GM18951 (cell line): Measurements from ENCODE around the gene EFCAB7.

ENCODE experiments used
- POLR2A ChIP-seq: IDR thresholded peaks from 4 replicates; pipeline ENCODE4 v1.6.1; 2011; ENCODE audit warnings: mild to moderate bottlenecking; ENCODE audit not compliant: insufficient read length, insufficient read depth; ENCODE audit errors: extremely low read depth
- in situ Hi-C: fragments of 300-500 bp; cut with MboI; formaldehyde crosslinking; loops from one replicate; pipeline ENCODE4 v1.12.0; 2022; ENCODE audit warnings: low sequenced_read_pairs, mixed read lengths, inconsistent platforms; ENCODE audit not compliant: unreplicated experiment

EFCAB7 gene

DNA sequence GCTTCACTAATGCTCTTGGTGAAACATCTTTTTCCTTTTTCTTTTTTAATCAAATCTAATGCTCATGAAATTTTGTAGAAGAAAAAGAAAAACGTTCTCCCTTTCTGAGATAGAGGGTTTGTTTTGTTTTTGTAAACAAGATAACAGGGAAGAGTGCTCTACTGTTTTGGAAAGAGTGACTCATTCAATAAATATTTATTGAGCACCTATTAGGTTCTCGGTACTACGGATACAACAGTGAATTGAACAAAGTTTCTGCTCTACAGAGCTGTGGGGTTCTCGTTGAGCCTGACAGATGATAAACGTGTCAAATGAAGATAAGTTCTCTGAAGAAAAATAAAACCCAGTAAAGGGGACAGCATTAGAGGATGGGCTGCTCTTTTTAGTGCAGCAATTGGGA, 76.9 kb downstream of the EFCAB7 start:
- TF ChIP-seq POLR2A: no peak
- in situ Hi-C loops: no loop called here

DNA sequence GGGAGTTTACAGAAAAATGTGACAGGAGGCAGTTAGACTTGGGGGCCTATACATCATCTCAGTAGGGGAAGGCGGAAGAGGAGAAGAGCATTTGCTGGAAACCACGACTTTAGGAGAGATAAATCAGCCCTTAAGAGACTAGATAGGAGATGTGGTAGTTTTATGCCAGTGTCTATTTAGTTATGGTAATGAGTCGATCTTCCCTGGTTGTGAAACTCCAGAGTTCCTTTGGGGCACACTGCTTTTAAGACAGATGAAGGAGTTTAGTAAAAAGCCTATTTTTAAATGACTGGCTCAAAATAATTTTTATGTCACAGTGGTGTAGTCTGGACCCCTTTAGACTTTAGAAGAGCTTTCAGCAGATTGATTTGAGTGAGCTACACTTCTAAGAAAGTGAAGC, 77.7 kb downstream of the EFCAB7 start:
- in situ Hi-C loops: no loop called here
- TF ChIP-seq POLR2A: no peak

DNA sequence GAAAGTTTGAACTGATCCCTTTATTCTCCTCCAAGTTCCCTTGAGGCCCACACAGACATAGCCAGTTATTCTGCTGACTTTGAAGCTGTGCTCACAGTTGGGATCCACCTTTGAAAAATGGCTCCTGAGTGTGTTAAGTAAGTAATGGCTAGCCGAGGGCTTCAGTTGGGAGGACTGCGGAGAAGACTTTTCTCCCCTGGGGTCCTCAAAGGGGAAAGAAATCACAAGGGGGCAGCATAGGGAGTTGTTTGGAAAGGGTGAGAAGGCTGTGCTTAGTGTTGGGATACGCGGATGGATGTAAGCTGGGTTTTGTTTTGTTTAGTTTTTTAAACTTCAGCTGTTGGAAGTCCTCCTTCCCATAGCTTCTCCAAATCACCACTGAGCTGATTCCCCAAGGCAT, 78.1 kb downstream of the EFCAB7 start:
- in situ Hi-C loops: no loop called here

DNA sequence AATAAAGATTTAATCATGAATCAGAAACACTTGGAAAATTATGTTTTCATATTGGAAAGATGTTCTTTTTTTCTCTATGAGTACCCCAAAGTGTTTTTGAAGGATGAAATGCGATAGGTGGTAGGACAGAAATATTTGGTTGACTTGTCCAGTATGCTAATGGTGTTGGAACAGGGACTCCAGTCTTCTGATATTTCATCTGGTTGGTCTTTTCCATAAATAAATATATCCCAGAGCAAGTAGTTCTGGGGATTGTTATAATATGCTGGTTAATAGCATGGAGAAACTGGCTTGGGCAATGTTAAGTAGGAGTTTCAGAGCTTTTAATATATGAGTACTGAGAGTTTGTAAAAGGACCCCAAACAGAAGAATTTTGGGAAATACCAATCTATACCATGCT, 78.6 kb downstream of the EFCAB7 start:
- no peak for TF ChIP-seq POLR2A
- in situ Hi-C loops: no loop called here

More for the DNA sequence above, 78.1 kb downstream of the EFCAB7 start:
- TF ChIP-seq POLR2A: no peak

DNA sequence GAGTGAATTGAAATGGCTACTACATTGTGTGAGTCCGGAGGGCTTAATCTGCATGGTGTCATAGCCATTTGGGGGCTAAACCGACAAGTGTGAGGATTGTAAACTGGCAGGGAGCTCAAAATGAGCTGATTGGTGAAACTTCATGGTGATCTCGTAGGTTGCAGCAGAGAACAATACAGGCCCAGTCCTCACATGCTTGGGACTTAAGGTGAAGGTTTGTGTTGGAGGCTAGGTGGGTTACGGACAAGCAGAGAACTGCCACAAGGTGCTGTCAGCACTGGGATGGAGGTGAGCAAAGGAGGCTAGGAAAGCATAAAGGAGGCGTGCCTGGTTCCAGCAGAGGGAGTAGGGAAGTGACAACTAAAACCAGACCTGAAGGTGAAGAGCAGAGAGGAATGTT, 79.3 kb downstream of the EFCAB7 start:
- TF ChIP-seq POLR2A: no peak
- in situ Hi-C loops: no loop called here

DNA sequence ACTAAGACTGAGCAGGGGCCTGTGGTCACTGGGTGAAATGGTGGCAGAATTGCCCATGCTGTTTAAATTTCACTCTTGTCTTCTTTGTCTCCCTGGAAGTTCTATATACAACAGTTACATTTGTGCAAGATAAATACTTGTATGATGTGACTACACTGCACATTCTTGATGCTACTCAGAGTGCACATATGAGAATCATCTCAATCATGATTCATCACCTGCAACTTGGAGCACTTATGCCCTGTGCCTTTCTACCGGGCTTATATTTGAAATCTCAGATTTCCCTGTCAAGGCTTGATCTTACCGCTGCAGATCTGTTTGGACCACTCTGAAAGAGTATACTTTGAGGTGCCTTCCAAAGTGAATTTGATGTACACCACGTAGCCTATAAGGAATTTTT, 80.5 kb downstream of the EFCAB7 start:
- in situ Hi-C loops: no loop called here
- TF ChIP-seq POLR2A: no peak

DNA sequence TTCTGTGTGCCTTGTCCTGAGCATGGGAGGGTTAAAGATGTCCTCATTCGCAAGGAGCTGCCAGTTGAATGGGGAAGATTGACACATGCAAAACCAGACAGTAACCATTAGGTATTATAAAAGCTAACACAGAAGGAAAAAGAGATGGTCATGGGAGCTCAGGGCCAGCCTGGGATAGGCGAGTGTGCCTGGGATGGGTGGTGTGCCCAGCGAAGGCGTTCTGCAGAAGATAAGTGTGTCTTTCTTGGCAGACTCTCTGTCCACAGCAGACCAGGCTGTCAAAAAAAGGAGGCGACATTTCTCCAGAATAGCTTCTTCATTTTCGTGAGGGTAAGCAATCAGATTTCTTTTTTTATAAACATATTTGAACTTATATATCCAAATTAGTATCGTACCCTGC, 84.0 kb downstream of the EFCAB7 start:
- in situ Hi-C loops: no loop called here

DNA sequence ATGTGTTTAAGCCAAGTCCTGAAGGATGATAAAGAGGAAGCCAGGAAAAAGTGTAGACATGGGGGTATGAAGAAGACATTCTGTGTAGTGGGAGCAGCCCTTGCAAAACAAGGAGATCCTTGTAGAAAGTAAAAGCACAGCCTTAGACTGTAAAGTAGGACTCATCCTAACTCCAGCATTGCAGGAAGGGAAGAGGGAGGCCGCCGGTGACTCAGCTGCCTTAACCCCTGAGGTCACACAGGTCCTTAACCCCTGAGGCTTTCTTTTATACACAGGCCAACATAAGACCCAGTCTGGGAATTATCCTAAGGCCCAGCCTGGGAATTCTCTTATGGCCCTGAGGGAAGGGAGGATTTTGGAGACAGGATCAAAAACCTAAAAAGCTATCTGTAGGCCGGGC, 87.9 kb downstream of the EFCAB7 start:
- in situ Hi-C loops: no loop called here
- TF ChIP-seq POLR2A: no peak

More for the DNA sequence above, 84.0 kb downstream of the EFCAB7 start:
- TF ChIP-seq POLR2A: no peak

DNA sequence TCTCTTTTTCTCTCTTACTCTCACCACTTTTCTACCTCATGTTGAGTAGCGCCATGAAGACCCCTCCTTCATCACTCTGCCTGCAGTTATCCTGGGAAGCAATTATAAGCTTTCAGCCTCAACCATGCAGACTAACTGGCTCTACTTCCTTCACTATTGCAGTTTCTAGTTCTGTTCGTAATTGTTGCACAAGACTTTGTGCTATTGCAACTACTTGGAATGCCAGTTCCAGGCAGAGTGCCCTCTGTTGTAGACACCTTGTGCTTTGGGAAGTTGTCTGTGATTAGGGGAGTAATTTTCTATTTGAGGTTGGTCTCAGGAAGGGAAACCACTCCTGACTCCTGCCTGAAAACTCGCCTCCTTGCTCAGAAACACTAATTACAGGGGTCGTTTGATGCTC, 89.2 kb downstream of the EFCAB7 start:
- TF ChIP-seq POLR2A: no peak
- in situ Hi-C loops: no loop called here

DNA sequence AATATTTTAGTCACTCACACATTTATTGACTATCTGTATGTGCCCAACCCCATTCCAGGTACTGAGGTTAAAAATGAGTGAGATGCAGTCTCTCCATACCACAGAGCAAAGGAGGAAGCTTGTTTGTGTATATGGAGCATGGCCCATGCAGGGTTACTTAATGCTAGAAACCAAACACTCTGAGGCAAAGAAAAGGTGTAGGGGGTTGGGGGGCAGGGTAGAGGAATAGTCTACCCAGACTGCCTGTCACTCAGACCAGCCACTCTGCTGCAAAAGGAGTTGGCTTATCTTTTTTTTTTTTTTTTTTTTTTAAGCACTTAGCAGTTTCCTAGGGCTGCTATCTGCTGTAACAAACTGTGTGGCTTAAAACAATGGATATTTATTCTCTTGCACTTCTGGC, 89.6 kb downstream of the EFCAB7 start:
- in situ Hi-C loops: no loop called here

DNA sequence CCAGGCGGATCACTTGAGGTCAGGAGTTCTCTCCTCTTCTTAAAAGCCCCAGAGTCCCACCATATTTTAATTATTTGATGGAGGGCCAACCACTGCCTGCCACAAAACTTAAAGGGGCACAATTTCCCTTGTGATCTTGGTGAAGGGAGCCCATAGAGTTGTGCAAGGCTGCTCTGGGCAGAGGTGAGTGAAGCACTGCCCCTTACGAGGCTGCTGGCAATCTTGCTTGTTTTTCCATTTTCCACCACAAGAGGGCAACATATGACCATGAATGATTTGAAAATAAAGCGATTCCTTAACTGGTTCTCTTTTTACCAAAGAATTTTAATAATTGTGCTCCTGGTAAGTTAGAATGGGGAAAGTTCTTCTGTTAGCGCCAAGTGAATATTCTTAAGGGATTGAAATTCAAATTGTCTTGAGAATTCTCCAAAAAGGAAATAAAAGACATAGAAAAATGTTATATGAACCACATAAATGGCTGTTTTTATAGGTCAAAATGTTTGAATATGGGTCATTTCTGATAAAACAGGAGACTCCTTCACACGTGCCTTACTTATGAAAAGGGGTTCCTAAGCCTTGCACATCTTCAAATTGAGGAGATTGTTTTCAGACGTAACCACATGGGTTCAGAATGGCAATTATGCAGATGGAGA, 92.6 kb downstream of the EFCAB7 start:
- in situ Hi-C loops: no loop called here
- TF ChIP-seq POLR2A: no peak

More for the DNA sequence above, 89.6 kb downstream of the EFCAB7 start:
- TF ChIP-seq POLR2A: no peak

DNA sequence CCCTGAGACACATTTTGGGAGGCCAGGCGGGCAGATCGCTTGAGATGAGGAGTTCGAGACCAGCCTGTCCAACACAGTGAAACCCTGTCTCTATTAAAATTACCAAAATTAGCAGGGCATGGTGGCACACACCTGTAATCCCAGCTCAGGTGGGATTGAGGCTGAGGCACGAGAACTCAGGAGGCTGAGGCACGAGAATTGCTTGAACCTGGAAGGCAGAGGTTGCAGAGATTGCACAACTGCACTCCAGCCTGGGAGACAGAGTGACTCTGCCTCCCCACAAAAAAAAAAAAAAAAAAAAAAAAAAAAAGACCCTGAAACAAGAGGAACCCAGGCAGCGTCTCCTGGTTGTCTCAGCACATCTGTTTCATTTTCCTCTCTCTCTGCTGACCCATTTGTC, 94.1 kb downstream of the EFCAB7 start:
- in situ Hi-C loops: no loop called here
- TF ChIP-seq POLR2A: no peak

DNA sequence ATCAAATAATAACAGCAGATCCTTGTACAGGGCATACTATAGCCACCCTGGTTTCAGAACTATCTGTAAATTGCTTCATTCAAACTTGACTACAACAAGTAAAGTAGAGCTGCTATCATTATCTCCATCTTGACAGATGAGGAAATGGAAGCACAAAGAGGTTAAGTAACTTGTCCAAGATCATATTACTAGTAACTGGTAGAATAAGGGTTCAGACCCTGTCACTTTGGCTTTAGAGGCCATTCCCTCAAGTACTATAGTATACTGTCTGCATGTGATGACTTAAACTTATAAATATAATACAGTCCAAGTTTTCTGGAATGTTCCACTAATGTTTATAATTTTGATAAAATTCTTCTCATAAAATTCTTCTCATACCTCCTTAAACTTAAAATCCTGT, 94.7 kb downstream of the EFCAB7 start:
- TF ChIP-seq POLR2A: no peak
- in situ Hi-C loops: no loop called here

DNA sequence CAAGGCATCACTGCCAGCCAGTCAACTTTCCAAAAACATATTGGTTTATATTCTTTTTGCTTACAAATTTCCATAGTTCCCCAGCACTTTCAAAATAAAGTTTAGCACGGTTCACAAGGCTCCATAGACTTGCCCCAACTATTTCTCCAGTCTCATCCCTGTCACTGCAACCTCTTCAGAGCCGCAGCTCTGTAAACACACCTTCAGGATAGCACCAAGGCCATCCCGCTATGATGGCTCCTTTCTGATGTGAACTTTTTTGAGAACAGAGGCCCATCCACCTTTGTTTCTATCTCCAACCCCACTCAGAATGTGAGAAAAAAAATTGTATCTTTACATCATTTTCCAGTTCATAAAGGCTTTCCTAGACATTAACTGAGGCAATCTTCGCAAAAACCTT, 96.2 kb downstream of the EFCAB7 start:
- in situ Hi-C loops: no loop called here
- TF ChIP-seq POLR2A: no peak

DNA sequence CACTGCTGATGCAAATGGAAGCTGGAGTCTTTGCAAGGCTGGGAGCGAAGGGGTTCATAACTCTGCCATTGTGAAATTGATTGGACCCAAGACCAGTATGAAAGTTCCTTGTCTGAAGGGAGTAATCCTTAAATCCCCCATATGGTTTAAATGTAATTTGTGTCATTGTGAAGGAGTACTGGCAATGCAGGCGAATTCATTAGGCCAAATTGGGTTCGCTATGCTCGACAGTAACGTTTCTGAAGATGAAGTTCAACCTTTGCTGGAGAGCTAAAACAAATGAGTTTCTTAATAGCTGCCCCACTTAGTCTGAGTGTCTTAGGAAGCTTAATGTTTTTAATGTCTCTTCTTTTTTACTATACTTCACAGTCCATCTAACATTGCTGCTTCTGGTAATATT, 97.3 kb downstream of the EFCAB7 start:
- in situ Hi-C loops: no loop called here
- no peak for TF ChIP-seq POLR2A
